A549 (cell line): ENCODE measurements around the gene CMTM4. TPM values are rescaled to one million over a fixed set of nuclear protein-coding genes. Genes with fewer than 3 reads are reported as not detected.

Experiments
- ATAC-seq, 2 experiments: fragments of 200-7000 bp in 1 of 2; fragments of >200 bp in 1 of 2; cut with Nextera tagmentation in 1 of 2; cut with Tn5 transposase in 1 of 2; 3 replicates each; pipeline versions ENCODE4 v1.8.0 to v1.9.1; 2018 to 2020; ENCODE audit warnings: mild to moderate bottlenecking in 1 of 2, moderate library complexity in 1 of 2
- CTCF ChIA-PET: fragments of 300-600 bp; sonication (Branson Sonifier 250); formaldehyde crosslinking; extraction: SDS; loops from one replicate; lab custom pipeline; 2021; ENCODE audit warnings: antibody characterized with exemption, inconsistent platforms; lab: Yijun Ruan, JAX
- POLR2A ChIA-PET: fragments of 350-600 bp; formaldehyde crosslinking; extraction: SDS; loops from one replicate; lab custom pipeline; 2021; ENCODE audit warnings: antibody characterized with exemption, inconsistent platforms; lab: Yijun Ruan, JAX
- DNase-seq, 2 experiments: peaks; one replicate each; pipeline versions ENCODE4 v3.0.0 to v3.0.0-alpha.2; 2011 to 2016; ENCODE audit warnings: low read depth in 1 of 2, low spot score in 1 of 2
- FAIRE-seq: peaks from 2 replicates; lab custom pipeline; 2011; peaks lifted over from hg19 to GRCh38; lab: Jason Lieb, UNC
- H3K27ac ChIP-seq, 2 experiments: fragments of >200 bp; sonication (Bioruptor Twin); formaldehyde crosslinking; 3 replicates each; pipeline ENCODE4 v1.5.1; 2016 to 2017
- H3K4me1 ChIP-seq: fragments of >200 bp; sonication (Bioruptor Twin); formaldehyde crosslinking; 3 replicates; pipeline ENCODE4 v1.6.1; 2016
- H3K4me2 ChIP-seq: fragments of >200 bp; sonication (Bioruptor Twin); formaldehyde crosslinking; 3 replicates; pipeline ENCODE4 v1.6.1; 2016
- H3K4me3 ChIP-seq: fragments of >200 bp; sonication (Bioruptor Twin); formaldehyde crosslinking; 3 replicates; pipeline ENCODE4 v1.5.1; 2016
- H3K9me3 ChIP-seq: fragments of >200 bp; sonication (Bioruptor Twin); formaldehyde crosslinking; 3 replicates; pipeline ENCODE4 v1.6.1; 2016
- BCL3 ChIP-seq: fragments of >200 bp; sonication (Bioruptor Twin); formaldehyde crosslinking; IDR thresholded peaks from 3 replicates; pipeline ENCODE4 v1.6.1; 2016
- BHLHE40 ChIP-seq: IDR thresholded peaks from 2 replicates; pipeline ENCODE4 v1.6.1; 2012; ENCODE audit warnings: low read depth, low read length, inconsistent platforms
- CHD2 ChIP-seq: fragments of 150-350 bp; IDR thresholded peaks from 2 replicates; pipeline ENCODE4 v1.6.1; 2014; ENCODE audit warnings: low read length; ENCODE audit not compliant: partially characterized antibody
- CHD4 ChIP-seq: fragments of 200-600 bp; sonication (generic); IDR thresholded peaks from 2 replicates; pipeline ENCODE4 v1.6.1; 2016; ENCODE audit warnings: antibody characterized with exemption, mild to moderate bottlenecking, borderline replicate concordance
- EHMT2 ChIP-seq: fragments of 200-600 bp; sonication (generic); IDR thresholded peaks from 2 replicates; pipeline ENCODE4 v1.6.1; 2016; ENCODE audit warnings: antibody characterized with exemption, low read depth, mild to moderate bottlenecking, moderate library complexity
- FOSL2 ChIP-seq, 2 experiments: fragments of 450-650 bp in 1 of 2; fragments of >200 bp in 1 of 2; sonication (Bioruptor Twin) in 1 of 2; formaldehyde crosslinking; IDR thresholded peaks; 2 replicates each; pipeline versions ENCODE4 v1.5.0 to v1.6.1; 2016 to 2020; ENCODE audit warnings: mild to moderate bottlenecking in 1 of 2, moderate library complexity in 1 of 2
- HES2 ChIP-seq: fragments of >200 bp; sonication (Bioruptor Twin); formaldehyde crosslinking; IDR thresholded peaks from 2 replicates; pipeline ENCODE4 v1.6.1; 2016
- HOXB13 ChIP-seq: fragments of 250-450 bp; sonication (Bioruptor Pico); IDR thresholded peaks from 2 replicates; pipeline ENCODE4 v1.5.0; 2020; ENCODE audit warnings: low read depth, mild to moderate bottlenecking, moderate library complexity
- KDM5A ChIP-seq: fragments of 200-600 bp; sonication (generic); IDR thresholded peaks from 2 replicates; pipeline ENCODE4 v1.6.1; 2016; ENCODE audit warnings: antibody characterized with exemption, mild to moderate bottlenecking
- NPAS2 ChIP-seq: fragments of 250-450 bp; sonication (Bioruptor Pico); IDR thresholded peaks from 2 replicates; pipeline ENCODE4 v1.8.0; 2022; ENCODE audit warnings: mild to moderate bottlenecking, moderate library complexity, borderline replicate concordance
- PBX3 ChIP-seq: IDR thresholded peaks from 2 replicates; pipeline ENCODE4 v1.6.1; 2012
- SMC3 ChIP-seq: fragments of >200 bp; sonication (Bioruptor Twin); formaldehyde crosslinking; IDR thresholded peaks from 3 replicates; pipeline ENCODE4 v1.6.1; 2018; ENCODE audit warnings: inconsistent platforms
- ZC3H11A ChIP-seq: fragments of 450-650 bp; IDR thresholded peaks from 2 replicates; pipeline ENCODE4 v1.6.1; 2014; ENCODE audit warnings: antibody characterized with exemption, mild to moderate bottlenecking
- ZFP36 ChIP-seq: fragments of 450-650 bp; IDR thresholded peaks from 2 replicates; pipeline ENCODE4 v1.6.1; 2014; ENCODE audit warnings: borderline replicate concordance; ENCODE audit not compliant: partially characterized antibody
- WGBS: methylation state at CpG from one replicate; pipeline ENCODE4 v1.1.6; 2017; ENCODE audit errors: missing lambda C conversion rate; 5-methylcytosine and 5-hydroxymethylcytosine counted together
- polyA plus RNA-seq, 4 experiments: library from polyadenylated mRNA; depleted of rRNA in 3 of 4; stranded (reverse); fragments of >200 nt; fragmentation: RNase III in 1 of 4; extraction: RNeasy Plus Mini Kit Qiagen cat#74134 plus additional on column Dnase treatment in 1 of 4; gene quantifications; 2 replicates in 3 of 4; 3 replicates in 1 of 4; pipeline ENCODE4 v1.2.3, GENCODE V29; 2011 to 2017

CMTM4 gene
- polyA plus RNA-seq, 2 of the 4 experiments (the other 2 are of a cell fraction): 24.8 to 58.6 TPM

- Histone ChIP-seq H3K9me3 (no peaks in the 10 kb centered on the region), H3K4me3 (no peak overlapping the region), H3K4me2 (no peak overlapping the region), H3K27ac (no peak overlapping the region), H3K4me1 (peaks cover 24% of the 10 kb centered on the region)
- no peak for TF ChIP-seq HES2
- no peak for TF ChIP-seq PBX3
- TF ChIP-seq ZC3H11A: no peak
- no peak for TF ChIP-seq EHMT2
- 91% methylated on average over 14 of the region's 14 CpGs for WGBS
- ChIA-PET POLR2A (no interaction called here), CTCF (interaction anchor here (1.5 to 4.1 kb wide), 2 partner anchors 14 to 29 kb away, joined by 5 to 16 read pairs; no protein-coding TSS in a partner anchor)
- ATAC-seq: no peak
- no peak for FAIRE-seq
- DNase-seq: no peak
Measured at GRCh38 chr16:66621973-66622372, 74.6 kb downstream of the CMTM4 start.

GRCh38 chr16:66620429-66620795 is 76.1 kb downstream of the CMTM4 start:
- no peak for ATAC-seq
- TF ChIP-seq BHLHE40 (no peak), HOXB13 (CRISPR knock-in tag) (no peak)
- no peak for FAIRE-seq
- Histone ChIP-seq H3K9me3 (no peaks in the 10 kb centered on the region), H3K4me2 (no peak overlapping the region), H3K27ac (no peak overlapping the region), H3K4me3 (no peak overlapping the region), H3K4me1 (peaks cover 24% of the 10 kb centered on the region)
- ChIA-PET POLR2A (no interaction called here), CTCF (interaction anchor here (1.0 to 2.3 kb wide), 5 partner anchors 12 to 290 kb away, joined by 3 to 13 read pairs (median 3); no protein-coding TSS in a partner anchor)
- WGBS: 93% methylated on average over 8 of the region's 8 CpGs
- no peak for DNase-seq

GRCh38 chr16:66619534-66620428 is 76.8 kb downstream of the CMTM4 start:
- Histone ChIP-seq H3K9me3 (no peaks in the 10 kb centered on the region), H3K4me2 (no peak overlapping the region), H3K4me1 (peaks cover 24% of the 10 kb centered on the region), H3K4me3 (no peak overlapping the region), H3K27ac (no peak overlapping the region)
- DNase-seq (no peak), ATAC-seq (no peak), FAIRE-seq (no peak)
- TF ChIP-seq CHD4 (no peak), SMC3 (no peak), NPAS2 (CRISPR knock-in tag) (no peak), KDM5A (no peak), FOSL2 (IDR thresholded peaks at IDR 0.05) (no peak), FOSL2 (CRISPR knock-in tag; IDR thresholded peaks at IDR 0.05) (no peak), HES2 (no peak), ZFP36 (no peak), BCL3 (no peak), CHD2 (no peak)
- ChIA-PET CTCF (interaction anchor here (0.6 to 2.6 kb wide), 6 partner anchors 11 to 290 kb away, joined by 3 to 20 read pairs (median 3); no protein-coding TSS in a partner anchor), POLR2A (no interaction called here)
- WGBS: 88% methylated on average over 12 of the region's 12 CpGs
